Stimulated activated CD4-positive, alpha-beta T cell treated with anti-CD3 and anti-CD28 coated beads, Interleukin-15, amount 100 ng/mL, for 1 hour (primary cell): ENCODE results near the gene SYNGR1.
"Not testable (repeated sequence)": the region's sequence is repeated elsewhere in the genome, so short reads cannot be mapped to it uniquely, and the experiment has no call there.

ENCODE experiments used
- DNase-seq, 2 donors: peaks; one replicate each; pipeline ENCODE4 v3.0.0-alpha.2; 2020; ENCODE audit warnings: low read depth in 1 of 2, low spot score in 1 of 2

The SYNGR1 gene

DNA sequence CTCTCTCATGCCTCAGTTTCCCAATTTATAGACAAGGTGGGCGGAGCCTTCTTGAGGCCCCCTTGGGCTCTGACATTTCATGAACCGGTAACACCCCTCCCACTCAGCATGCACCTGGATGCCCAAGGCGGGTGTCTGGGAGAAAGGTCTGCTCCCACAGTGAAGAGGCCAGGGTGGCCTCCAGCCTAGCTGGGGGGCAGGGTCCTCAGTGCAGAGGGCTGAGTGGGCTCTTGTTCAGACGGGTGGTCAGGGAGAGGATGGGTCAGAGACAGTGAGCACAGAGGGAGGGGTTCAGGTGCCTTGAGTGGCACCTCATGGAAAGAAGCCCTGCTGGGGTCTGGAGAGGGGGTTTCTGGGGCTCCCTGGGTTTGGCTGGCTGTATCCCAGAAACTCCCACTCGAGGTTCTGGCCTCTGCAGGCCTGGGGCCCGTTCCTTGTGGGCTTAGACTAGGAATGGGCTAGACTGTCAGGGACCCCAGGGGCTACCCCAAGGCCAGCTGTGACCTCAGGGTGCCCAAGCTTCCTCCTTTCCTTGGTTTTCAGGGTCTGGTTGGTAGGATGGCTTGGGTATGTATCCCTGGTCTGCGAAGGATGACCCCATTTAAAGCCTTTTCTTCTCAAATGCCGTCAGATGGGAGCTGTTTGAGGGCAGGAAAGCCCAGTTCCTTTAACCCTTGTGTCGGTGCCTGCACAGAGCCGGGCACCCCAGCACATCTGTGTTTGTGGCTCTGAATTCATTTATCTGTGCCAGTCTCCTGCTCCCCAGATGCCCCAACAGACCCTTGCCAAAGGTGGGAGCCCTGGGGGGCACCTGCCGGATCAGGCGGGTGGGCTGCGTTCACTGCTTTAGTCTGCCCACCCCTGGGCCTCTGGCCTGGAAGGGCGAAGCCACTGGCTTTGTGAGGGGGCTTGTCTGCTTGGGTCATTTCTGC is 1.2 kb downstream of the SYNGR1 start:
- no peak for DNase-seq

- DNase-seq, result no peak
Measured at GRCh38 chr22:39351689-39352214, 2.0 kb downstream of the SYNGR1 start.

GRCh38 chr22:39352306-39352891 is 2.6 kb downstream of the SYNGR1 start:
- DNase-seq, result no peak

DNA sequence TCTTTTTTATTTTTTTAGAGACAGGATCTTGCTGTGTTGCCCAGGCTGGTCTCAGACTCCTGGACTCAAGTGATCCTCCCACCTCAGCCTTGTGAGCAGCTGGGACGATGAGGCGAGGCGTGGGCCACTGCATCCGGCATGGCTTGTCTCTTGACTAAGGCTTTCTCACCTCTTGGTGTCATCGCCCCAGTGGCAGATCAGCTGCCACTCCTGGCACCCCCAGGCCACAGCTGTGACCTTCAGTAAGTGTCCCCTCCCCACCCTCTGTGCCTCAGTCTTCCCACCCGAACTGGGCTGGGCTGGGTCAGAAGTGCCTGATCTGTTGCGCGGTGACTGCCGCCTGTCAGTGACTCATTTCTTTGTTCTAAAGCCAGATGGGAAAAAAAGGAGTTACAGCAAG is 3.6 kb downstream of the SYNGR1 start:
- no peak for DNase-seq

- DNase-seq, result no peak
Measured at GRCh38 chr22:39355080-39355479, 5.3 kb downstream of the SYNGR1 start.

GRCh38 chr22:39355805-39356204 is 6.0 kb downstream of the SYNGR1 start:
- DNase-seq, result not testable (repeated sequence)

- DNase-seq, result no peak
Measured at GRCh38 chr22:39356464-39356863, 6.7 kb downstream of the SYNGR1 start.

DNA sequence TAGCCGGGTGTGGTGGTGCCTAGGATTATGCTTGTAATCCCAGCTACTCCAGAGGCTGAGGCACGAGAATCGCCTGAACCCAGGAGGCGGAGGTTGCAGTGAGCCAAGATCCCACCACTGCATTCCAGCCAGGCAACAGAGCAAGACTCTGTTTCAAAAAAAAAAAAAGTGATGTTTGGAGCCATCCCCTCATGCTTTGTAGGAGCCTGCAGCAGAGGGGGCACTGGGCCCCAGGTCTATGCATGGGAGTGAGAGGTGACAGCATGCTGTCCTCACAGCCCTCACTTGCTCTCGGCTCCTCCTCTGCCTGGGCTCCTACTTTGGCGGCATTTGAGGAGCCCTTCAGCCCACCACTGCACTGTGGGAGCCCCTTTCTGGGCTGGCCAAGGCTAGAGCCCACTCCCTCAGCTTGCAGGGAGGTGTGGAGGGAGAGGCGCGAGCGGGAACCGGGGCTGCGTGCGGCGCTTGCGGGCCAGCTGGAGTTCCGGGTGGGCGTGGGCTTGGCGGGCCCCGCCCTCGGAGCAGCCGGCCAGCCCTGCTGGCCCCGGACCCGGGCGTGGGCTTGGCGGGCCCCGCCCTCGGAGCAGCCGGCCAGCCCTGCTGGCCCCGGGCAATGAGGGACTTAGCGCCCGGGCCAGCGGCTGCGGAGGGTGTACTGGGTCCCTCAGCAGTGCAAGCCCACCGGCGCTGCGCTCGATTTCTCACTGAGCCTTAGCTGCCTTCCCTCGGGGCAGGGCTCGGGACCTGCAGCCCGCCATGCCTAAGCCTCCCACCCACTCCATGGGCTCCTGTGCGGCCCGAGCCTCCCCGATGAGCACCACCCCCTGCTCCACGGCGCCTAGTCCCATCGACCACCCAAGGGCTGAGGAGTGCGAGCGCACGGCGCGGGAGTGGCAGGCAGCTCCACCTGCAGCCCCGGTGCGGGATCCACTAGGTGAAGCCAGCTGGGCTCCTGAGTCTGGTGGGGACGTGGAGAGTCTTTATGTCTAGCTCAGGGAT is 7.6 kb downstream of the SYNGR1 start:
- not testable (repeated sequence) for DNase-seq

GRCh38 chr22:39358197-39358596 is 8.4 kb downstream of the SYNGR1 start:
- not testable (repeated sequence) for DNase-seq

DNA sequence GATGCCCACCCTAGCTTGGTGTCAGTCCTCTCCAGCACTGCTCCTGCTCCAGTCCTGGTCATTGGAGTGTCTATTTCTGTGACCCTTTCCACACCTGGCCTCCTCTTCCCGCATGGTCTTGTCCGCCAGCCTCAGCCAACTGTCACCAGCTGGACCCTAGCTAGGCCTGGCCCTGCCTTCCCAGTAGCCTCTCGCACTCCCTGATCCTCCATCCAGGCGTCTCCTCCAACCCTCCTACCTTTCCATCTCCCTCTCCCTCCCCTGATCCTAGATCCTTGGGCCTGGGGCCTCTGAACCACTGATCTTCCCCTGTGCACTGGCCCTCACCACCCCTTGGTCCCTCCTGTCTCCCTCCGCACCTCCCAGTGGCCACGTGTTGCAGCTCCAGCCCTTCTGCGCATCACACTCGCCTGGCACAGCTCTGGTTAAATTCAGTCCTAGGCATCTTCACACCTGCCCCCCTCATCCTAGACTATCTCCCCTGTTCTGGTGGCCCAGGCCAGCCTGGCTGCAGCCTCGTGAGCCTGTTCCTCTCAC is 9.9 kb downstream of the SYNGR1 start:
- DNase-seq, result no peak

DNA sequence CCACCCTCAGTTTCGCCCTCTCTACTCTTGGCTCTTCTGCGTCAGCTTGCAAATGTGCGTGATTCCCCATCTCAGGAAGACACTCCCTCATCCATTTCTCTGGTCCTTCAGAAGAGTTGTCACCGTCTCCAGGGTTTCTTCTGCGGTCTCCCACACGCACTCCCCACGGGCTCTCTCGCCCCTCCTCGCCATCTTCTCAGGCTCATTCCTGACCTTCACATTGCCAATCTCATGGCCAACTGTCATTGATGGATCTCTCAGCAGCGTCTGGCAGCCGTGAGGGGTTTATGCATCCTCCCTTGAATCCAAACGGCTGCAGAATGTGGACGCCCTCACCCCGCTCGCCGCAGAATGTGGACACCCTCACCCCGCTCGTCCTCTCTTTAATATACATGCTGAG is 10.5 kb downstream of the SYNGR1 start:
- DNase-seq, result no peak

GRCh38 chr22:39360674-39361413 is 11.1 kb downstream of the SYNGR1 start:
- DNase-seq, result no peak

GRCh38 chr22:39361496-39361895 is 11.7 kb downstream of the SYNGR1 start:
- DNase-seq, result no peak

DNA sequence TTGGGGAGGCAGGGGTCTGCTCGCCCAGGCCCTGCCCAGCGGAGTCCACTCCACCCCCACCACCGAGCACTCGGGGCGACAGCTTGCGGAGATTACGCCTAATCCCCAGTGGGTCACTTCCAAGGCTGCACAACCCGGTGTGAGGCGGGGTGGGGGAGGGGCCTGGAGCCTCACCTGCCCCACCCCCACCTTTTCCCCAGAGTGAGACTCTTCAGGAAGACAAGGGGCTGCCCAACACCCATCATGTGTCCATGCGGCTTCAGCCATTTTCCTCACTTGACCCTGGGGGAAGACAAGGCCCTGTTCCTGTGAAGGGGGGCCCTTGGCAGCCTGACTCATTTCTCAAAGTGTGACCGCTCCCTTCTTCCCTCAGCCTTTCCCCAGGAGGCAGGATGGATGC is 12.5 kb downstream of the SYNGR1 start:
- DNase-seq, result no peak

DNA sequence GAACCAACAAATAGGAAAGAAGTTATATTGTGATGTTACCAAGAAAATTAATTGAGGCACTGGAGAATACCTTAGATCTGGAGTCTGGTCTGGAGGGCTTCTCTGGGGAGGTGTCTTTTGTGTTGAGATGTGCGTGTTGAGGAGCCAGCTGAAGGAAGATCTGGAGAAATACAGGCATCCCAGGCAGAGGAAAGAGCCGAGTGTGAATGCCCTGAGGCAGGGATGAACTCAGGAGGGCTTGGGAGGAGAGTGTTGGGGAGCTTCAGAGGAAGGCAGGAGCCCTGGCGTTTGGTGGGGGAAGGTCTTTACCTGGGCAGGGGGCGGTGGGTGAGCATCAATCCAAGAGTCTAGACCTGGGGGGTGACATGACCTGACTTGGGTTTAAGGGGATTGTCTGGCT is 13.1 kb downstream of the SYNGR1 start:
- no peak for DNase-seq

- no peak for DNase-seq
Measured at GRCh38 chr22:39363751-39364515, 14.1 kb downstream of the SYNGR1 start.

GRCh38 chr22:39364714-39365491 is 15.1 kb downstream of the SYNGR1 start:
- DNase-seq, result no peak

GRCh38 chr22:39365492-39365780 is 15.6 kb downstream of the SYNGR1 start:
- DNase-seq, result no peak

GRCh38 chr22:39367035-39367434 is 17.2 kb downstream of the SYNGR1 start:
- DNase-seq, result no peak
